GM06990 (cell line): ENCODE results near the gene WDR27.

Experiments used
- DNase-seq: peaks from one replicate; pipeline ENCODE4 v3.0.0-alpha.2; 2011; ENCODE audit not compliant: insufficient read length; ENCODE audit errors: extremely low read depth
- H3K27me3 ChIP-seq: replicated peaks from 2 replicates; pipeline ENCODE4 v1.6.0; 2011; ENCODE audit warnings: low read length; ENCODE audit not compliant: control insufficient read depth, insufficient read depth
- H3K36me3 ChIP-seq: 2 replicates; pipeline ENCODE4 v1.5.1; 2011; ENCODE audit warnings: low read length; ENCODE audit not compliant: control insufficient read depth, insufficient read depth
- H3K4me3 ChIP-seq: replicated peaks from 2 replicates; pipeline ENCODE4 v1.5.1; 2011; ENCODE audit warnings: low read depth, mild to moderate bottlenecking, control low read depth, low read length
- TF ChIP-seq, protein P1 (sequence below): IDR thresholded peaks from 2 replicates; pipeline ENCODE4 v1.5.1; 2011; ENCODE audit warnings: low read length, control low read depth, mild to moderate bottlenecking, inconsistent platforms; ENCODE audit not compliant: insufficient read depth, poor library complexity, severe bottlenecking

The WDR27 gene

DNA sequence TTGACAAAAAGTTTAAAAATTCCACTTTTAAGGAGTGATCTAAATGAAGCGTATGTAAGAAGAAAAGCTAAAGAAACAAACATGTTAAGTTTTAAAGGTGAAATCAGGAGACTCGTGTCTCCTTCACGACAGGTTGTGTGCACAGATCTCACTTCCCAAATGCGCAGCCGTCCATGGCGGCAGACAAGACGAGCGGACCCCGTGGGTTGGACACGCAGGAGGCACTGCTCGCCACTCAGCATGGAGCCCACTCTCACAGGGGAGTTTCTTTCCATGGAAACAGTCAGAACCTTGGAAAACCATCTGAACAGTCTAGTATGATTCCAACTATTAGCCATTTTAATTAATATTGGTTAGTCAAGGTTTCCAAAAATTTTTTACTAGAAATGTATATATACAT, 48.9 kb downstream of the WDR27 start:
- H3K4me3 ChIP-seq = no peak overlapping the region
- no peak for DNase-seq
- H3K36me3 ChIP-seq = peaks cover 4% of the 10 kb centered on the region
- no peaks in the 10 kb centered on the region for H3K27me3 ChIP-seq
- TF ChIP-seq, protein P1, sequence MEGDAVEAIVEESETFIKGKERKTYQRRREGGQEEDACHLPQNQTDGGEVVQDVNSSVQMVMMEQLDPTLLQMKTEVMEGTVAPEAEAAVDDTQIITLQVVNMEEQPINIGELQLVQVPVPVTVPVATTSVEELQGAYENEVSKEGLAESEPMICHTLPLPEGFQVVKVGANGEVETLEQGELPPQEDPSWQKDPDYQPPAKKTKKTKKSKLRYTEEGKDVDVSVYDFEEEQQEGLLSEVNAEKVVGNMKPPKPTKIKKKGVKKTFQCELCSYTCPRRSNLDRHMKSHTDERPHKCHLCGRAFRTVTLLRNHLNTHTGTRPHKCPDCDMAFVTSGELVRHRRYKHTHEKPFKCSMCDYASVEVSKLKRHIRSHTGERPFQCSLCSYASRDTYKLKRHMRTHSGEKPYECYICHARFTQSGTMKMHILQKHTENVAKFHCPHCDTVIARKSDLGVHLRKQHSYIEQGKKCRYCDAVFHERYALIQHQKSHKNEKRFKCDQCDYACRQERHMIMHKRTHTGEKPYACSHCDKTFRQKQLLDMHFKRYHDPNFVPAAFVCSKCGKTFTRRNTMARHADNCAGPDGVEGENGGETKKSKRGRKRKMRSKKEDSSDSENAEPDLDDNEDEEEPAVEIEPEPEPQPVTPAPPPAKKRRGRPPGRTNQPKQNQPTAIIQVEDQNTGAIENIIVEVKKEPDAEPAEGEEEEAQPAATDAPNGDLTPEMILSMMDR = no peak

DNA sequence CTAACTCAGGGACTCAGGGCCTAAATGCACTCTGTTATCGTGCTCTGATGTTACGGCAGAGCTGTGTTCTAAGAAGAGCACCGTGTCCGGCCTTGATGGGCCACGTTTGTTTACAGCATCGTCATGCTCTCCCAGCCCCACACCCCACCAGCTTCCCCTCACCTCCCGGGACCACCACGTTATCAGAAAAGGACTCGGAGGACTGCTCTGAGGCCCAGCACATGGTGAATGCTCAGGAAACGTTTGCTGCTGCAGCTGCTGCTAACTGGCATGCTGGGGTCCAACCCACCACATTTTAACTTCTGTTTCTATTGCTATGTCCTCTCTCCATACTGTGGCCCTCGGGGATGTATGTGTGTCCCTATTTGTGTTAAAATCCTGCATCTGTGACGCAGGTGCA, 50.3 kb downstream of the WDR27 start:
- H3K4me3 ChIP-seq = no peak overlapping the region
- TF ChIP-seq, protein P1 = no peak
- DNase-seq = no peak
- H3K27me3 ChIP-seq = no peaks in the 10 kb centered on the region
- H3K36me3 ChIP-seq = peaks cover 2% of the 10 kb centered on the region

DNA sequence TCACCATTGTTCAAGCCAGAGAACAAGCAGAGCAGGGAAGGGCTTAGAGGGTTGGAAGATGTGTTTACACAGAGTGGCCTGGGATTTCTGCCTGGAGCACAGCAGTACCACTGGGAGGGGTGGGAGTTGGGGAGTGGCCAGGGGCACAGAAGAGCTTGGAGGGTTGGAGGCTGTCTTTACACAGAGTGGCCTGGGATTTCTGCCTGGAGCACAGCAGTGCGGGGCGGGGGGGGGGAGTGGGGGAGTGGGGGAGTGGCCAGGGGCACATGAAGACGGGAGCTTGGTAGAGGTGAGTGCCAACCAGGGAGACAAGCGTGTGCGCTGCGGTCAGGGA, 50.9 kb downstream of the WDR27 start:
- H3K27me3 ChIP-seq = no peaks in the 10 kb centered on the region
- TF ChIP-seq, protein P1 = no peak
- H3K4me3 ChIP-seq = no peak overlapping the region
- no peak for DNase-seq
- H3K36me3 ChIP-seq = peaks cover 2% of the 10 kb centered on the region; the same call in 1 of the 2 replicates

DNA sequence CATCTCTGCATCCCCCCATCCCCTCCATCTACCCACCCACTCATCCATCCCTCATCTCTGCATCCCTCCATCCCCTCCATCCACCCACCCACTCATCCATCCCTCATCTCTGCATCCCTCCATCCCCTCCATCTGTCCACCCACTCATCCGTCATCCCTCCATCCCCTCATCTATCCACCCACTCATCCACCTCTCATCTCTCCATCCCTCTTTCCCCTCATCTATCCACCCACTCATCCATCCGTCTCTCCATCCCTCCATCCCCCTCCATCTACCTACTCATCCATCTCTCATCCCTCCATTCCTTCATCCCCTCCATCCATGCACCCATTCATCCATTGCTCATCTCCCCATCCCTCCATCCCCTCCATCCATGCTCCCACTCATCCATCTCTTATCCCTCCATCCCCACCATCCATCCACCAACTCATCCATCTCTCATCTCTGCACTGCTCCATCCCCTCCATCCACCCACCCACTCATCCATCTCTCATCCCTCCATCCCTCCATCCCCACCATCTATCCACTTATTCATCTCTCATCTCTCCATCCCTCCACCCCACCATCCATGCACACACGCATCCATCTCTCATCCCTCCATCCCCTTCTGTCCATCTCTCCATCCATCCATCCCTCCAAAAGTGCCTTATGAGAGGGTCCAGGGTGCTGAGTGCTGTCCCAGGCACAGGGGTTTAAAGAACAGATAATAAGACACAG, 51.4 kb downstream of the WDR27 start:
- Histone ChIP-seq H3K27me3 (no peaks in the 10 kb centered on the region), H3K4me3 (no peak overlapping the region), H3K36me3 (peaks cover 2% of the 10 kb centered on the region; the same call in 1 of the 2 replicates)
- TF ChIP-seq, protein P1 = no peak
- DNase-seq = no peak

DNA sequence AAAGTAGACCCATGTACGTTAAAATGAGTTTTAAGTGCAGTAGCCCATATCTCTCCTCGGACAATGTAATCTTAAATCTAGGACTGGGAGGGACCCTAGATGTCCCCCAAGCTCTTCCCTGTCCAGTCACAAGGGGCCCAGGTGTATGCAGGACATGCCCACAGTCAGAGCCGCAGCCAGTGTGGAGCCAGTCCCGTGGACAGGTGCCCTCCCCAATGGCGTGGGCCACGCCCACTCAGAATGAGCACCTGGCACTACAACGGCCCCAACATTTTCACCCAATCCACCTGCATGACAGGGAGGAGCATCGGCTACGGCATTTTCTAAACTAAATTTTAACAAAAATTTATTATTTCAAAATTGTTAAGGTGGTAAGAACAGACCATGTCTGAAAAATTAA, 53.2 kb downstream of the WDR27 start:
- DNase-seq = no peak
- Histone ChIP-seq H3K36me3 (peaks cover 2% of the 10 kb centered on the region; the same call in 1 of the 2 replicates), H3K27me3 (no peaks in the 10 kb centered on the region), H3K4me3 (no peak overlapping the region)
- TF ChIP-seq, protein P1 = no peak

DNA sequence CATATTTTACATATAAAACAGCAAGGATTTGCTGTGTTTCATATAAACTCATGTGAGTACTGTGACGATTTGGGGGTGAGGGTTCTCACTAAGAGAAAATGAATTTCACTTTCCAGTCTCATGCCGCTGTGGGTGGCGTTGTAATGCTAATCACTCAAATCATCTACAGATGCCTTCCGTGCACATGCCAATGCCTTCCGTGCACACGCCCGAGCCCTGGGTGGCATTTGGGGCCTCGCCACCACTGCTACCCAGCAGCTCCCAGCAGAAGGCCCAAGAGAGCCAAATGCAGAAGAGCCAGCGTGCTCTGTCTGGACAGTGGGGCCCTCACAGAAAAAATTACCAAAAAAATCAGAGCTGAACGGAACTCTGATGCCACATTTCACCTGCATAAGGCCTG, 53.7 kb downstream of the WDR27 start:
- DNase-seq = no peak
- TF ChIP-seq, protein P1 = no peak
- Histone ChIP-seq H3K36me3 (peaks cover 2% of the 10 kb centered on the region; the same call in 1 of the 2 replicates), H3K4me3 (no peak overlapping the region), H3K27me3 (no peaks in the 10 kb centered on the region)
